GM18909 (cell line): ENCODE results near the gene TCF7L1.
A peak's percentile ranks its signal among the peaks of the same experiment; 100 is the strongest.
"Not testable (repeated sequence)": the region's sequence is repeated elsewhere in the genome, so short reads cannot be mapped to it uniquely, and the experiment has no call there.

Experiments used
- ATAC-seq: cut with Tn5 transposase; IDR thresholded peaks from one replicate; pipeline ENCODE4 v1.9.1; 2021; ENCODE audit warnings: mild to moderate bottlenecking; ENCODE audit not compliant: unreplicated experiment, poor library complexity

Gene TCF7L1

GRCh38 chr2:85132834-85133637 is at the start of gene TCF7L1:
Gene TCF7L1, plus strand, starts transcription at chr2:85133392. Its CDS starts 293 bp downstream, at chr2:85133685.
- peak; percentile 54 for ATAC-seq

- no peak for ATAC-seq
Measured at GRCh38 chr2:85085563-85085962, 47.6 kb upstream of the TCF7L1 start.

GRCh38 chr2:85087541-85087940 is 45.7 kb upstream of the TCF7L1 start:
- ATAC-seq = no peak

GRCh38 chr2:85088921-85089320 is 44.3 kb upstream of the TCF7L1 start:
- no peak for ATAC-seq

GRCh38 chr2:85089585-85089984 is 43.6 kb upstream of the TCF7L1 start:
- ATAC-seq = no peak

GRCh38 chr2:85091838-85092237 is 41.4 kb upstream of the TCF7L1 start:
- ATAC-seq = no peak

- ATAC-seq = no peak
Measured at GRCh38 chr2:85095094-85095493, 38.1 kb upstream of the TCF7L1 start.

- ATAC-seq = no peak
Measured at GRCh38 chr2:85096616-85097015, 36.6 kb upstream of the TCF7L1 start.

GRCh38 chr2:85104228-85104627 is 29.0 kb upstream of the TCF7L1 start:
- no peak for ATAC-seq

GRCh38 chr2:85106489-85107180 is 26.6 kb upstream of the TCF7L1 start:
- no peak for ATAC-seq

- no peak for ATAC-seq
Measured at GRCh38 chr2:85110991-85111560, 22.1 kb upstream of the TCF7L1 start.

GRCh38 chr2:85111819-85112281 is 21.3 kb upstream of the TCF7L1 start:
- ATAC-seq = no peak

- ATAC-seq = no peak
Measured at GRCh38 chr2:85112906-85113625, 20.1 kb upstream of the TCF7L1 start.

GRCh38 chr2:85114586-85115330 is 18.4 kb upstream of the TCF7L1 start:
- ATAC-seq = no peak

- no peak for ATAC-seq
Measured at GRCh38 chr2:85116207-85116606, 17.0 kb upstream of the TCF7L1 start.

GRCh38 chr2:85119900-85120299 is 13.3 kb upstream of the TCF7L1 start:
- no peak for ATAC-seq

GRCh38 chr2:85120363-85120762 is 12.8 kb upstream of the TCF7L1 start:
- no peak for ATAC-seq

GRCh38 chr2:85126462-85126861 is 6.7 kb upstream of the TCF7L1 start:
- ATAC-seq = not testable (repeated sequence)

- no peak for ATAC-seq
Measured at GRCh38 chr2:85129861-85130260, 3.3 kb upstream of the TCF7L1 start.

GRCh38 chr2:85130407-85130806 is 2.8 kb upstream of the TCF7L1 start:
- no peak for ATAC-seq
